ENCODE data around the gene TXNL1. TPM values are rescaled to one million over a fixed set of nuclear protein-coding genes. Genes with fewer than 3 reads are reported as not detected.

TXNL1 gene
- total RNA-seq, 1 donor: 32.9 TPM

DNA sequence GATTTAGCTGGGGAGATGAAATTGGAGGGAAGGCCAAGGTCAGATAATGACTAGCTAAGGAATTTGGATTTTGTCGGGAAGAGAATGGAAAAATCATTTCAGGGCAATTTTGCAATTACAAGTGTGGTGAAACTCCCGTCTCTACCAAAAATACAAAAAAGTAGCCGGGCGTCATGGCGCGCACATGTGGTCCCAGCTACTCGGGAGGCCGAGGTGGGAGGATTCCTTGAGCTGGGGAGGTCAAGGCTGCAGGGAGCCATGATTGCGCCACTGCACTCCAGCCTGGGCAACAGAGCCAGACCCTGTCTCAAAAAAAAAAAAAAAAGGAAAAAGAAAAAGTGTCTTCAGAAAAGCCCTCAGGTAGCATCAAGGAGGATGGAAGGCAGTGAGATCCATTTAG is 1.2 kb upstream of the TXNL1 start:
- H4K20me1 ChIP-seq (ENCODE audit: insufficient read depth, low read length): peaks cover 27% of the 10 kb centered on the region
- TF ChIP-seq, protein P1, sequence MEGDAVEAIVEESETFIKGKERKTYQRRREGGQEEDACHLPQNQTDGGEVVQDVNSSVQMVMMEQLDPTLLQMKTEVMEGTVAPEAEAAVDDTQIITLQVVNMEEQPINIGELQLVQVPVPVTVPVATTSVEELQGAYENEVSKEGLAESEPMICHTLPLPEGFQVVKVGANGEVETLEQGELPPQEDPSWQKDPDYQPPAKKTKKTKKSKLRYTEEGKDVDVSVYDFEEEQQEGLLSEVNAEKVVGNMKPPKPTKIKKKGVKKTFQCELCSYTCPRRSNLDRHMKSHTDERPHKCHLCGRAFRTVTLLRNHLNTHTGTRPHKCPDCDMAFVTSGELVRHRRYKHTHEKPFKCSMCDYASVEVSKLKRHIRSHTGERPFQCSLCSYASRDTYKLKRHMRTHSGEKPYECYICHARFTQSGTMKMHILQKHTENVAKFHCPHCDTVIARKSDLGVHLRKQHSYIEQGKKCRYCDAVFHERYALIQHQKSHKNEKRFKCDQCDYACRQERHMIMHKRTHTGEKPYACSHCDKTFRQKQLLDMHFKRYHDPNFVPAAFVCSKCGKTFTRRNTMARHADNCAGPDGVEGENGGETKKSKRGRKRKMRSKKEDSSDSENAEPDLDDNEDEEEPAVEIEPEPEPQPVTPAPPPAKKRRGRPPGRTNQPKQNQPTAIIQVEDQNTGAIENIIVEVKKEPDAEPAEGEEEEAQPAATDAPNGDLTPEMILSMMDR (IDR thresholded peaks at IDR 0.05; ENCODE audit: extremely low read depth, low read depth, low read length): no peak
- DNase-seq (ENCODE audit: insufficient read length, low spot score, missing footprints): no peak
- H3K4me1 ChIP-seq (ENCODE audit: insufficient read depth, low read length): peaks cover 16% of the 10 kb centered on the region
- H3K36me3 ChIP-seq (ENCODE audit: insufficient read depth, low read length): peaks cover 6% of the 10 kb centered on the region
- no peak overlapping the region for H2AFZ ChIP-seq (ENCODE audit: low read length)
- H3K4me3 ChIP-seq (ENCODE audit: insufficient read depth, low read length): no peak overlapping the region
- H3K79me2 ChIP-seq (ENCODE audit: insufficient read depth, low read length): peaks cover 39% of the 10 kb centered on the region
- no peak overlapping the region for H3K4me2 ChIP-seq (ENCODE audit: insufficient read depth, low read length)
- H3K27ac ChIP-seq (ENCODE audit: low read depth, low read length): no peak overlapping the region
- no peaks in the 10 kb centered on the region for H3K9me3 ChIP-seq (ENCODE audit: low read depth, low read length)
- H3K27me3 ChIP-seq (ENCODE audit: insufficient read depth, low read length): no peaks in the 10 kb centered on the region

DNA sequence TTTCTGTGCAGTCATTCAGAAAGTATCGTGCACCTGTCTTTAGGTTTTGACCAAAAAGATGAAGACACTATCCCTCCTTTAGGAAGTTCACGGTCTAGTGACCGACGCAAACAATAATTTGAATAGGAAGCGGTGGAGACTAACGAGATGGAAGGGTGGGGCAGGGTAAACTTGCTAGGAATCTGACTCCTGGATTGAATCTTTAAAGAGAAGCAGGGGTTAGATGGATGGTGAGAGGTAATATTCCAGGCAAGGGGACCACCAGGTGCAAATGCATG is 651 bp upstream of the TXNL1 start:
- no peaks in the 10 kb centered on the region for H3K27me3 ChIP-seq (ENCODE audit: insufficient read depth, low read length)
- H3K79me2 ChIP-seq (ENCODE audit: insufficient read depth, low read length): peaks cover 44% of the 10 kb centered on the region
- H3K27ac ChIP-seq (ENCODE audit: low read depth, low read length): peak overlapping the region; percentile 82

GRCh38 chr18:56637711-56638231 is 621 bp downstream of the TXNL1 start:
- peak overlapping the region; percentile 96 for H3K27ac ChIP-seq (ENCODE audit: low read depth, low read length)
- TF ChIP-seq, protein P1 (IDR thresholded peaks at IDR 0.05; ENCODE audit: extremely low read depth, low read depth, low read length): no peak
- no peaks in the 10 kb centered on the region for H3K9me3 ChIP-seq (ENCODE audit: low read depth, low read length)
- no peaks in the 10 kb centered on the region for H3K27me3 ChIP-seq (ENCODE audit: insufficient read depth, low read length)
- H2AFZ ChIP-seq (ENCODE audit: low read length): peak overlapping the region; percentile 92
- peak overlapping the region; percentile 98 for H3K4me3 ChIP-seq (ENCODE audit: insufficient read depth, low read length)
- H3K36me3 ChIP-seq (ENCODE audit: insufficient read depth, low read length): peaks cover 6% of the 10 kb centered on the region
- H3K4me2 ChIP-seq (ENCODE audit: insufficient read depth, low read length): peak overlapping the region; percentile 87
- peaks cover 30% of the 10 kb centered on the region for H4K20me1 ChIP-seq (ENCODE audit: insufficient read depth, low read length)
- peaks cover 16% of the 10 kb centered on the region for H3K4me1 ChIP-seq (ENCODE audit: insufficient read depth, low read length)
- no peak for DNase-seq (ENCODE audit: insufficient read length, low spot score, missing footprints)
- peaks cover 56% of the 10 kb centered on the region for H3K79me2 ChIP-seq (ENCODE audit: insufficient read depth, low read length)

More for the DNA sequence above, 651 bp upstream of the TXNL1 start:
- peak overlapping the region; percentile 94 for H3K4me2 ChIP-seq (ENCODE audit: insufficient read depth, low read length)
- peak overlapping the region; percentile 93 for H2AFZ ChIP-seq (ENCODE audit: low read length)
- no peak for DNase-seq (ENCODE audit: insufficient read length, low spot score, missing footprints)
- H3K36me3 ChIP-seq (ENCODE audit: insufficient read depth, low read length): peaks cover 6% of the 10 kb centered on the region
- H3K4me3 ChIP-seq (ENCODE audit: insufficient read depth, low read length): peak overlapping the region; percentile 98
- TF ChIP-seq, protein P1 (IDR thresholded peaks at IDR 0.05; ENCODE audit: extremely low read depth, low read depth, low read length): no peak
- H3K9me3 ChIP-seq (ENCODE audit: low read depth, low read length): no peaks in the 10 kb centered on the region
- H4K20me1 ChIP-seq (ENCODE audit: insufficient read depth, low read length): peaks cover 28% of the 10 kb centered on the region
- H3K4me1 ChIP-seq (ENCODE audit: insufficient read depth, low read length): peaks cover 16% of the 10 kb centered on the region

- Histone ChIP-seq H3K79me2 (ENCODE audit: insufficient read depth, low read length) (peaks cover 62% of the 10 kb centered on the region), H3K27me3 (ENCODE audit: insufficient read depth, low read length) (no peaks in the 10 kb centered on the region), H3K4me2 (ENCODE audit: insufficient read depth, low read length) (peak overlapping the region; percentile 87), H3K27ac (ENCODE audit: low read depth, low read length) (peak overlapping the region; percentile 96), H3K4me3 (ENCODE audit: insufficient read depth, low read length) (peak overlapping the region; percentile 98), H2AFZ (ENCODE audit: low read length) (no peak overlapping the region), H3K36me3 (ENCODE audit: insufficient read depth, low read length) (peaks cover 6% of the 10 kb centered on the region), H3K4me1 (ENCODE audit: insufficient read depth, low read length) (peaks cover 16% of the 10 kb centered on the region), H4K20me1 (ENCODE audit: insufficient read depth, low read length) (peaks cover 36% of the 10 kb centered on the region), H3K9me3 (ENCODE audit: low read depth, low read length) (no peaks in the 10 kb centered on the region)
- no peak for DNase-seq (ENCODE audit: insufficient read length, low spot score, missing footprints)
- TF ChIP-seq, protein P1 (IDR thresholded peaks at IDR 0.05; ENCODE audit: extremely low read depth, low read depth, low read length): no peak
Measured at GRCh38 chr18:56637176-56637575, 1.2 kb downstream of the TXNL1 start.
